Measurements from ENCODE around the gene MPV17L2.

DNA sequence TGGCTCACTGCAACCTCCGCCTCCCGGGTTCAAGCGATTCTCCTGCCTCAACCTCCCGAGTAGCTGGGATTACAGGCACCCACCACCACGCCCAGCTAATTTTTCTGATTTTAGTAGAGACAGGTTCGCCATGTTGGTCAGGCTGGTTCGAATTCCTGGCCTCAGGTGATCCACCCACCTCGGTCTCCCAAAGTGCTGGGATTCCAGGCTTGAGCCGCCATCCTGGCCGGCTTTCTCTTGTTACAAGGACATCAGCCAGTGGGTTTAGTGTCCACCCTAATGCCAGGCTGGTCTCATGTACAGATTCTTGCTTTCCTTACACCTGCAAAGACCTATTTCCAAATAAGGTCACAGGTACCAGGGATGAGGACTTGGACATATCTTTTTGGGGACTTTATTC lies 33.2 kb upstream of the MPV17L2 start:
- TF ChIP-seq, protein P1, sequence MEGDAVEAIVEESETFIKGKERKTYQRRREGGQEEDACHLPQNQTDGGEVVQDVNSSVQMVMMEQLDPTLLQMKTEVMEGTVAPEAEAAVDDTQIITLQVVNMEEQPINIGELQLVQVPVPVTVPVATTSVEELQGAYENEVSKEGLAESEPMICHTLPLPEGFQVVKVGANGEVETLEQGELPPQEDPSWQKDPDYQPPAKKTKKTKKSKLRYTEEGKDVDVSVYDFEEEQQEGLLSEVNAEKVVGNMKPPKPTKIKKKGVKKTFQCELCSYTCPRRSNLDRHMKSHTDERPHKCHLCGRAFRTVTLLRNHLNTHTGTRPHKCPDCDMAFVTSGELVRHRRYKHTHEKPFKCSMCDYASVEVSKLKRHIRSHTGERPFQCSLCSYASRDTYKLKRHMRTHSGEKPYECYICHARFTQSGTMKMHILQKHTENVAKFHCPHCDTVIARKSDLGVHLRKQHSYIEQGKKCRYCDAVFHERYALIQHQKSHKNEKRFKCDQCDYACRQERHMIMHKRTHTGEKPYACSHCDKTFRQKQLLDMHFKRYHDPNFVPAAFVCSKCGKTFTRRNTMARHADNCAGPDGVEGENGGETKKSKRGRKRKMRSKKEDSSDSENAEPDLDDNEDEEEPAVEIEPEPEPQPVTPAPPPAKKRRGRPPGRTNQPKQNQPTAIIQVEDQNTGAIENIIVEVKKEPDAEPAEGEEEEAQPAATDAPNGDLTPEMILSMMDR (IDR thresholded peaks at IDR 0.05), result no peak
- TF ChIP-seq POLR2A (IDR thresholded peaks at IDR 0.05), result no peak

Measured in thyroid gland (tissue), 4 donors.